ENCODE data around the gene TACC2. TPM values are rescaled to one million over a fixed set of nuclear protein-coding genes. Genes with fewer than 3 reads are reported as not detected.
A peak's percentile ranks its signal among the peaks of the same experiment; 100 is the strongest.

The TACC2 gene
- total RNA-seq, 1 donor from 2014 or later: 400 TPM

DNA sequence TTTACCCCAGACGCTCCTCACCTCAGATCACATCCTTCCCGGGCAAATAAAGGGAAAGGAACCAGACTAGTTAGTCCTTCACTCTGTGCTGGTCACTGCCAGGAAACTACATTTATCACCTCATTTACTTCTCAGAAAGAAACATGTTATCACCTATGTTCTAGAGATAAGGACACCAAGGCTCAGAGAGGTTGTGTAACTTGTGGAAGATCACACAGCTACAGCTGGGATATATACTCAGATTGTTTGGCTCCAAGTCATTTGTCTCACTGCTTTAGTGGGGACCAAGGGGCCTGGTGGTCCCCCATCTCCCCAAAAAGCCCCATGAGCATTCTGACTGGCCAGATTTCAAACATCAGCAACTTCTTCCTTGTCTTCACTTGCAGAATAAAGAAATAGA is 264.6 kb downstream of the TACC2 start:
- no peak for TF ChIP-seq CTCF (IDR thresholded peaks at IDR 0.05; ENCODE audit: borderline replicate concordance)
- peaks cover 42% of the 10 kb centered on the region for H3K4me1 ChIP-seq
- intact Hi-C loops (cut with micrococcal nuclease): no loop called here
- no peaks in the 10 kb centered on the region for H3K9me3 ChIP-seq (replicated peaks)
- H3K27me3 ChIP-seq (ENCODE audit: low read depth): no peaks in the 10 kb centered on the region
- DNase-seq: no peak
- peaks cover 82% of the 10 kb centered on the region for H3K36me3 ChIP-seq
- H3K4me3 ChIP-seq: no peak overlapping the region
- no peak overlapping the region for H3K27ac ChIP-seq (replicated peaks)

- no peak for DNase-seq
- no peak overlapping the region for H3K4me3 ChIP-seq
- no peak for TF ChIP-seq CTCF (IDR thresholded peaks at IDR 0.05; ENCODE audit: borderline replicate concordance)
- intact Hi-C loops (cut with micrococcal nuclease): no loop called here
- peaks cover 72% of the 10 kb centered on the region for H3K36me3 ChIP-seq
- no peaks in the 10 kb centered on the region for H3K9me3 ChIP-seq (replicated peaks)
- peaks cover 30% of the 10 kb centered on the region for H3K4me1 ChIP-seq
- peak overlapping the region; percentile 11 for H3K27ac ChIP-seq (replicated peaks)
- H3K27me3 ChIP-seq (ENCODE audit: low read depth): no peaks in the 10 kb centered on the region
These were observed 265.9 kb downstream of the TACC2 start for GRCh38 chr10:122254831-122255230.

DNA sequence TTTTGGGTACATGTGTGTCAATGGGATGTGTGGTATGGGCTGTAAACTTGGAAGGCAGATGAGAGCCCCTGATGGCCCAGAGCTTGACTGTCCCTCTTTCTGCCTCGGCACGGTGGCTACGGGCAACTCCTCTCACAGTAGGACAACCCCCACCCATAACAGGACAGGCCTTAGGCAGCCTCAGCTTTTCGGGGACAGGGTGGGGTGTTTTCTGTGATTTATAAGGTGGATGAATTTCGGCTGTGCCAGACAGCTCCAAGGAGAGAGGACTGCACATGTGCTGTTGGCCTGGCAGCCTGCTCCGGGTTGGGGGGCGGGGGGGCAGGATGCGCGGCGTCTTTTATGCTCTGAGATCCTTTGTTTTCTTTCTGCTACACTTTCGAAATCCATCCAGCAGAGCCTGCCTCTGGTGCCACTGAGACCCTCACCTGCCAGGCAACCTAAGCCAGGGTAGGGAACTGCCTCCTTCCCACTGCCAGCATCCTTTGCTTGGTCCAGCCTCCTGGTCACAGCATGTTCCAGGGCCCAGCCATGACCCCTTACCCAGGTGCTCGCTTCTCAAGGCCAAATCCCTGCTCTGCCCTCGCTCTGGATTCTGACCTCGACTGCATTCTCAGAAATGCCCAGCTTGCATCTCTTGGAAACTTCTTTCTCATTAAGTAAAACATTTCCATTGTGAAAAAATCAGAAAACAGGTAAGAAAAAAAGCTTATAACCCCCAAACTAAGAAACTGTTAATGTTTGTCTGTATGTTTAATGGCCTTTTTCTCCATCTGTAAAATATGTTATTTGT is 266.7 kb downstream of the TACC2 start:
- Histone ChIP-seq H3K4me1 (peaks cover 30% of the 10 kb centered on the region), H3K4me3 (no peak overlapping the region), H3K9me3 (replicated peaks) (no peaks in the 10 kb centered on the region), H3K27me3 (ENCODE audit: low read depth) (no peaks in the 10 kb centered on the region), H3K36me3 (peaks cover 70% of the 10 kb centered on the region), H3K27ac (replicated peaks) (no peak overlapping the region)
- intact Hi-C loops (cut with micrococcal nuclease): no loop called here
- DNase-seq: no peak
- TF ChIP-seq CTCF (IDR thresholded peaks at IDR 0.05; ENCODE audit: borderline replicate concordance): no peak

GRCh38 chr10:122257041-122257440 is 268.1 kb downstream of the TACC2 start:
- DNase-seq: no peak
- intact Hi-C loops (cut with micrococcal nuclease): no loop called here
- H3K4me1 ChIP-seq: peaks cover 23% of the 10 kb centered on the region
- H3K27ac ChIP-seq (replicated peaks): no peak overlapping the region
- no peak for TF ChIP-seq CTCF (IDR thresholded peaks at IDR 0.05; ENCODE audit: borderline replicate concordance)
- no peaks in the 10 kb centered on the region for H3K27me3 ChIP-seq (ENCODE audit: low read depth)
- no peak overlapping the region for H3K4me3 ChIP-seq
- H3K36me3 ChIP-seq: peaks cover 58% of the 10 kb centered on the region
- peaks cover 9% of the 10 kb centered on the region for H3K9me3 ChIP-seq (replicated peaks)

DNA sequence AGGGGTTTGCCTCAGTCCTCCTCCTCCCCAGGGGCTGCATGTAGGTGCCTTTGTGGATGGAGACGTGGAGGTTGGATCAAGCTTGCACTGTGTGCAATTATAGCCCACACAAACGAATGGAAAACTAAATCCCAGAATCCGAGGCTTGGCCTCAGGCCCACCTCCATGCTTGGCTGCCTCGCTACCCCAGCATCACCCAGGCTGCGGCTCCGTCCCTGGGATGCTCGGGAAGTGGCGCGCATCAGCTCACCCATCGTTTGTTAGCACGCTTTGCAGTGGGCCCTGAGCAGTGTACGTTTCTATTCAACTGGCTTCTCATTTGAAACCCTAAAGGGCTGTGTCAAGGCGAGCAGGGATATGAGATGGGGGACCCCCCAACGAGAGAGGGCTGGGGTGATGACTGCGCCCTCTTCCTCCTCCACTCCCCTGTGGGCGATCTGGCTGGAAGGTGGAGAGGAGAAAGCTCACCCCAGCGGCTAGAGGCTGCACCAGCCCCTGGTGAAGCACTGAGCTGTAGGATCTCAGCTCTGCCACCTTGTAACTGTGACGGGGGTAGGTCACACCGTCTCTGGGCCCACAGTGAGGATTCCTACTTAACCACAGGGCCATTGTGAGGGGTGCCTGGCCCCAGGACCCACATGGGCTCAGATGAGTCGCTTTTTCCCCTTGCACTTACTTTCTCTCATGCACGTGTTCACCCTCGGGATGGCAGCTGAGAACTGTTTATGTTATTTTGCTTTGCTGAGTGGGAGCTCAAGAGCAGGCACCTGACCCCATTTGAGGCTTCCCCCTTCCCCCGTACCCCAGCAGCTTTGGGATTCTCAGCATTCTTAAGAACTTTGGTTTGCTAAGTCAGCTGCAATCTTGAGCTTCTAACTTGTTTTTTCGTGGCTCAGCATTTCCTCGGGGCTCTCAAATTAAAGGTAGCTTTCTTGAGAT is 269.4 kb downstream of the TACC2 start:
- DNase-seq: no peak
- intact Hi-C loops (cut with micrococcal nuclease): no loop called here
- no peak for TF ChIP-seq CTCF (IDR thresholded peaks at IDR 0.05; ENCODE audit: borderline replicate concordance)
- peaks cover 22% of the 10 kb centered on the region for H3K9me3 ChIP-seq (replicated peaks)
- H3K4me3 ChIP-seq: no peak overlapping the region
- H3K36me3 ChIP-seq: peaks cover 61% of the 10 kb centered on the region
- no peaks in the 10 kb centered on the region for H3K27me3 ChIP-seq (ENCODE audit: low read depth)
- no peak overlapping the region for H3K27ac ChIP-seq (replicated peaks)
- H3K4me1 ChIP-seq: peaks cover 13% of the 10 kb centered on the region
